Neural cell (in vitro differentiated cells): Measurements from ENCODE around the gene SLC37A1.

ENCODE experiments used
- EP300 ChIP-seq: fragments of 450-650 bp; conservative IDR thresholded peaks from 2 replicates; pipeline ENCODE4 v1.6.1; 2014; ENCODE audit warnings: antibody characterized with exemption, mild to moderate bottlenecking, moderate library complexity; ENCODE audit not compliant: poor library complexity, severe bottlenecking
- EZH2 ChIP-seq: fragments of 200-600, 300-800 bp; shearing (Covaris generic), sonication (generic); IDR thresholded peaks from 2 replicates; pipeline ENCODE4 v1.6.1; 2014; ENCODE audit warnings: antibody characterized with exemption, low read length, borderline replicate concordance, mild to moderate bottlenecking; ENCODE audit not compliant: insufficient read depth, poor library complexity, severe bottlenecking
- MXI1 ChIP-seq: fragments of 450-650 bp; conservative IDR thresholded peaks from 2 replicates; pipeline ENCODE4 v1.6.1; 2014; ENCODE audit warnings: antibody characterized with exemption, mild to moderate bottlenecking; ENCODE audit not compliant: poor library complexity, severe bottlenecking
- POLR2AphosphoS5 ChIP-seq: IDR thresholded peaks from 2 replicates; pipeline ENCODE4 v1.6.1; 2012
- TF ChIP-seq, protein P1 (sequence below): fragments of 450-650 bp; IDR thresholded peaks from 2 replicates; pipeline ENCODE4 v1.5.1; 2014; ENCODE audit warnings: antibody characterized with exemption, mild to moderate bottlenecking, moderate library complexity; ENCODE audit not compliant: poor library complexity, severe bottlenecking
- TF ChIP-seq, protein P2 (sequence below): IDR thresholded peaks from 2 replicates; pipeline ENCODE4 v1.6.1; 2012; ENCODE audit warnings: borderline replicate concordance

DNA sequence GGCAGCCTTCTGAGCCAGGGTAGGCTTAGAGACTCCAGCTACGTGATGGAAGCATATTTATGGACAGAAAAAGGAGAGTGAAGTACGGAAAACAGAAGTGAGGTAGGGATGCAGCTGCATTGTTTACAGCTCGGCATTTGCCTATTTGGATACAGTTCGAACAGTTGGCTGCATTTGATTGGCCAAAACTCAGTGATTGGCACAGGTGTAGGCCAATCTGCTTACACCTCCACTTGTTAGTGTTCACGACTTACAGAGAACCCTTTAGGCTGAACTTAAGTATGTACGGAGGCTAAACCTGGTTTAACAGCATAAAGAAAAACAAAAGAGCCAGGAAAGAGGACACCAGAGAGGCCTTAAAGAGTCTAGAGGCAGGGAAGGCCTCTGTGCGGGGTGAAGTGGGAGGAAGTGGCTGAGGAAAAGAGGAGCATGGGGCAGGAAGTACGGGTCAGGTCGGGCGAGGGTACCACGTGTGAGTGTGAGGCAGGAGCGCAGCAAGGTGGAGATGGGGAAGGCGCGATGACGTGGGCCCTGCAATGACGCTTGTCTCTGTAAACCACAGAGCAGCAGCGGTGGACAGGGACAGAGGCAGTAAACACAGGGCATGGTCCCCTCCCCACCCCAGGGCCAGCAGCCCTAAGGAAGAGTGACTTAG is 49.7 kb upstream of the SLC37A1 start:
- TF ChIP-seq POLR2AphosphoS5 (no peak), EP300 (no peak), MXI1 (no peak), EZH2 (no peak)
- TF ChIP-seq, protein P1, sequence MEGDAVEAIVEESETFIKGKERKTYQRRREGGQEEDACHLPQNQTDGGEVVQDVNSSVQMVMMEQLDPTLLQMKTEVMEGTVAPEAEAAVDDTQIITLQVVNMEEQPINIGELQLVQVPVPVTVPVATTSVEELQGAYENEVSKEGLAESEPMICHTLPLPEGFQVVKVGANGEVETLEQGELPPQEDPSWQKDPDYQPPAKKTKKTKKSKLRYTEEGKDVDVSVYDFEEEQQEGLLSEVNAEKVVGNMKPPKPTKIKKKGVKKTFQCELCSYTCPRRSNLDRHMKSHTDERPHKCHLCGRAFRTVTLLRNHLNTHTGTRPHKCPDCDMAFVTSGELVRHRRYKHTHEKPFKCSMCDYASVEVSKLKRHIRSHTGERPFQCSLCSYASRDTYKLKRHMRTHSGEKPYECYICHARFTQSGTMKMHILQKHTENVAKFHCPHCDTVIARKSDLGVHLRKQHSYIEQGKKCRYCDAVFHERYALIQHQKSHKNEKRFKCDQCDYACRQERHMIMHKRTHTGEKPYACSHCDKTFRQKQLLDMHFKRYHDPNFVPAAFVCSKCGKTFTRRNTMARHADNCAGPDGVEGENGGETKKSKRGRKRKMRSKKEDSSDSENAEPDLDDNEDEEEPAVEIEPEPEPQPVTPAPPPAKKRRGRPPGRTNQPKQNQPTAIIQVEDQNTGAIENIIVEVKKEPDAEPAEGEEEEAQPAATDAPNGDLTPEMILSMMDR: no peak
- TF ChIP-seq, protein P2, sequence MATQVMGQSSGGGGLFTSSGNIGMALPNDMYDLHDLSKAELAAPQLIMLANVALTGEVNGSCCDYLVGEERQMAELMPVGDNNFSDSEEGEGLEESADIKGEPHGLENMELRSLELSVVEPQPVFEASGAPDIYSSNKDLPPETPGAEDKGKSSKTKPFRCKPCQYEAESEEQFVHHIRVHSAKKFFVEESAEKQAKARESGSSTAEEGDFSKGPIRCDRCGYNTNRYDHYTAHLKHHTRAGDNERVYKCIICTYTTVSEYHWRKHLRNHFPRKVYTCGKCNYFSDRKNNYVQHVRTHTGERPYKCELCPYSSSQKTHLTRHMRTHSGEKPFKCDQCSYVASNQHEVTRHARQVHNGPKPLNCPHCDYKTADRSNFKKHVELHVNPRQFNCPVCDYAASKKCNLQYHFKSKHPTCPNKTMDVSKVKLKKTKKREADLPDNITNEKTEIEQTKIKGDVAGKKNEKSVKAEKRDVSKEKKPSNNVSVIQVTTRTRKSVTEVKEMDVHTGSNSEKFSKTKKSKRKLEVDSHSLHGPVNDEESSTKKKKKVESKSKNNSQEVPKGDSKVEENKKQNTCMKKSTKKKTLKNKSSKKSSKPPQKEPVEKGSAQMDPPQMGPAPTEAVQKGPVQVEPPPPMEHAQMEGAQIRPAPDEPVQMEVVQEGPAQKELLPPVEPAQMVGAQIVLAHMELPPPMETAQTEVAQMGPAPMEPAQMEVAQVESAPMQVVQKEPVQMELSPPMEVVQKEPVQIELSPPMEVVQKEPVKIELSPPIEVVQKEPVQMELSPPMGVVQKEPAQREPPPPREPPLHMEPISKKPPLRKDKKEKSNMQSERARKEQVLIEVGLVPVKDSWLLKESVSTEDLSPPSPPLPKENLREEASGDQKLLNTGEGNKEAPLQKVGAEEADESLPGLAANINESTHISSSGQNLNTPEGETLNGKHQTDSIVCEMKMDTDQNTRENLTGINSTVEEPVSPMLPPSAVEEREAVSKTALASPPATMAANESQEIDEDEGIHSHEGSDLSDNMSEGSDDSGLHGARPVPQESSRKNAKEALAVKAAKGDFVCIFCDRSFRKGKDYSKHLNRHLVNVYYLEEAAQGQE: no peak
